Small intestine (tissue), 7 donors: Measurements from ENCODE around the gene INSR. TPM values are rescaled to one million over a fixed set of nuclear protein-coding genes. Genes with fewer than 3 reads are reported as not detected.
A peak's percentile ranks its signal among the peaks of the same experiment; 100 is the strongest.

ENCODE experiments used
- DNase-seq, 2 donors: peaks; one replicate each; pipeline versions ENCODE4 v3.0.0 to v3.0.0-alpha.2; 2013
- FAIRE-seq: peaks from 2 replicates; lab custom pipeline; 2012; peaks lifted over from hg19 to GRCh38; lab: Jason Lieb, UNC
- H3K27ac ChIP-seq, 3 donors: one replicate each; pipeline ENCODE4 v1.5.1; 2013; ENCODE audit warnings: low read length in 2 of 3, mild to moderate bottlenecking in 2 of 3, control low read depth in 1 of 3, inconsistent platforms in 1 of 3, low read depth in 1 of 3, moderate library complexity in 1 of 3
- H3K27me3 ChIP-seq, 3 donors: one replicate each; pipeline ENCODE4 v1.6.1; 2013; ENCODE audit warnings: low read length in 3 of 3, inconsistent platforms in 1 of 3; ENCODE audit not compliant: control insufficient read depth in 3 of 3, insufficient read depth in 3 of 3
- H3K36me3 ChIP-seq, 3 donors: one replicate each; pipeline ENCODE4 v1.6.1; 2013; ENCODE audit warnings: low read length in 3 of 3, inconsistent platforms in 1 of 3, low read depth in 1 of 3, mild to moderate bottlenecking in 1 of 3, moderate library complexity in 1 of 3; ENCODE audit not compliant: control insufficient read depth in 3 of 3, insufficient read depth in 2 of 3
- H3K4me1 ChIP-seq, 3 donors: one replicate each; pipeline ENCODE4 v1.6.1; 2013; ENCODE audit warnings: low read length in 2 of 3, inconsistent platforms in 1 of 3, low read depth in 1 of 3, mild to moderate bottlenecking in 1 of 3, moderate library complexity in 1 of 3; ENCODE audit not compliant: control insufficient read depth in 3 of 3, insufficient read depth in 2 of 3
- H3K4me3 ChIP-seq, 3 donors: one replicate each; pipeline ENCODE4 v1.5.1; 2013; ENCODE audit warnings: low read length in 3 of 3, control low read depth in 1 of 3, inconsistent platforms in 1 of 3, low read depth in 1 of 3, mild to moderate bottlenecking in 1 of 3, moderate library complexity in 1 of 3
- H3K9me3 ChIP-seq, 2 donors: one replicate each; pipeline ENCODE4 v1.6.1; 2013; ENCODE audit warnings: low read depth in 1 of 2, low read length in 1 of 2; ENCODE audit not compliant: control insufficient read depth in 2 of 2, insufficient read depth in 1 of 2
- WGBS, 3 donors: extraction: QIAGEN DNeasy Blood & Tissue Kit; methylation state at CpG; one replicate each; pipeline ENCODE4 v1.1.7; 2013; 5-methylcytosine and 5-hydroxymethylcytosine counted together
- polyA plus RNA-seq, 4 donors: library from polyadenylated mRNA; stranded (reverse) in 3 of 4; unstranded in 1 of 4; fragments of 200-250 nt in 3 of 4; fragments of 120-200 nt in 1 of 4; gene quantifications; one replicate each; pipeline versions ENCODE4 v1.2.1 to v1.2.3, GENCODE V29; 2013
- donor health status: healthy with polysubstance abuse.
- donor health status: control.
- donor health status: control.
- donor health status: Bipolar disorder and iron deficiency.
- donor health status: healthy.

The INSR gene
- polyA plus RNA-seq, 4 donors, result 10.6 to 34.4 (median 16.0) TPM

GRCh38 chr19:7187605-7188339, 106.4 kb downstream of the INSR start:
- peak overlapping the region in 1 of 3 donors; percentile 19 for H3K27ac ChIP-seq
- WGBS, 3 donors, result 86 to 88% (median 87%) methylated on average over 10 of the region's 10 CpGs
- DNase-seq, result peak in 1 of 2 donors; percentile 35

GRCh38 chr19:7182489-7182888, 111.7 kb downstream of the INSR start:
- Histone ChIP-seq H3K4me1 (peaks cover 0 to 9% (median 0%) of the 10 kb centered on the region in 3 donors), H3K4me3 (no peak overlapping the region), H3K27me3 (no peaks in the 10 kb centered on the region), H3K9me3 (no peaks in the 10 kb centered on the region), H3K27ac (peak overlapping the region in 2 of 3 donors; percentile 47 to 68), H3K36me3 (peaks cover 0 to 23% (median 0%) of the 10 kb centered on the region in 3 donors)
- FAIRE-seq, result no peak
- no peak for DNase-seq
- WGBS, 3 donors, result 83 to 94% (median 92%) methylated on average over 5 of the region's 5 CpGs

More at GRCh38 chr19:7187605-7188339, 106.4 kb downstream of the INSR start:
- no peak overlapping the region for H3K4me3 ChIP-seq
- FAIRE-seq, result no peak
- no peaks in the 10 kb centered on the region for H3K9me3 ChIP-seq
- H3K36me3 ChIP-seq, result peaks cover 0 to 14% (median 0%) of the 10 kb centered on the region in 3 donors
- H3K4me1 ChIP-seq, result no peaks in the 10 kb centered on the region
- no peaks in the 10 kb centered on the region for H3K27me3 ChIP-seq

GRCh38 chr19:7179917-7180306, 114.3 kb downstream of the INSR start:
- FAIRE-seq, result no peak
- Histone ChIP-seq H3K27ac (peak overlapping the region in 2 of 3 donors; percentile 41 to 68), H3K9me3 (no peaks in the 10 kb centered on the region), H3K4me1 (peaks cover 0 to 9% (median 0%) of the 10 kb centered on the region in 3 donors), H3K36me3 (peaks cover 0 to 36% (median 0%) of the 10 kb centered on the region in 3 donors), H3K27me3 (no peaks in the 10 kb centered on the region), H3K4me3 (no peak overlapping the region)
- no peak for DNase-seq
- 40 to 63% (median 53%) methylated on average over 3 of the region's 3 CpGs for WGBS, 3 donors

GRCh38 chr19:7177926-7178325, 116.3 kb downstream of the INSR start:
- WGBS, 3 donors, result 54 to 72% (median 64%) methylated on average over 7 of the region's 7 CpGs
- no peak for FAIRE-seq
- Histone ChIP-seq H3K4me3 (no peak overlapping the region), H3K27ac (no peak overlapping the region), H3K27me3 (no peaks in the 10 kb centered on the region), H3K9me3 (no peaks in the 10 kb centered on the region), H3K36me3 (peaks cover 0 to 38% (median 2%) of the 10 kb centered on the region in 3 donors), H3K4me1 (peaks cover 0 to 9% (median 0%) of the 10 kb centered on the region in 3 donors)
- no peak for DNase-seq

GRCh38 chr19:7176792-7177191, 117.4 kb downstream of the INSR start:
- 88 to 92% (median 88%) methylated on average over 4 of the region's 4 CpGs for WGBS, 3 donors
- FAIRE-seq, result no peak

GRCh38 chr19:7172794-7173193, 121.4 kb downstream of the INSR start:
- Histone ChIP-seq H3K36me3 (peaks cover 0 to 67% (median 21%) of the 10 kb centered on the region in 3 donors), H3K27ac (no peak overlapping the region), H3K4me3 (no peak overlapping the region), H3K9me3 (peaks cover 0 to 18% of the 10 kb centered on the region in 2 donors), H3K4me1 (no peaks in the 10 kb centered on the region), H3K27me3 (no peaks in the 10 kb centered on the region)
- no peak for FAIRE-seq
- no peak for DNase-seq
- WGBS, 3 donors, result 94% methylated on average over 4 of the region's 4 CpGs

More at GRCh38 chr19:7176792-7177191, 117.4 kb downstream of the INSR start:
- no peak overlapping the region for H3K27ac ChIP-seq
- H3K4me3 ChIP-seq, result no peak overlapping the region
- H3K27me3 ChIP-seq, result no peaks in the 10 kb centered on the region
- DNase-seq, result no peak
- peaks cover 0 to 48% (median 2%) of the 10 kb centered on the region in 3 donors for H3K36me3 ChIP-seq
- H3K4me1 ChIP-seq, result peaks cover 0 to 9% (median 0%) of the 10 kb centered on the region in 3 donors
- H3K9me3 ChIP-seq, result no peaks in the 10 kb centered on the region

GRCh38 chr19:7170983-7171382, 123.2 kb downstream of the INSR start:
- H3K4me3 ChIP-seq, result no peak overlapping the region
- H3K4me1 ChIP-seq, result no peaks in the 10 kb centered on the region
- FAIRE-seq (no peak), DNase-seq (no peak)
- H3K36me3 ChIP-seq, result peaks cover 0 to 72% (median 21%) of the 10 kb centered on the region in 3 donors
- H3K27me3 ChIP-seq, result no peaks in the 10 kb centered on the region
- peaks cover 0 to 18% of the 10 kb centered on the region in 2 donors for H3K9me3 ChIP-seq
- no peak overlapping the region for H3K27ac ChIP-seq

GRCh38 chr19:7168941-7169340, 125.3 kb downstream of the INSR start:
- H3K4me3 ChIP-seq, result no peak overlapping the region
- no peaks in the 10 kb centered on the region for H3K27me3 ChIP-seq
- H3K9me3 ChIP-seq, result peaks cover 0 to 18% of the 10 kb centered on the region in 2 donors
- no peak for DNase-seq
- peaks cover 0 to 71% (median 20%) of the 10 kb centered on the region in 3 donors for H3K36me3 ChIP-seq
- H3K4me1 ChIP-seq, result no peaks in the 10 kb centered on the region
- H3K27ac ChIP-seq, result no peak overlapping the region
- 77 to 90% (median 88%) methylated on average over 6 of the region's 6 CpGs for WGBS, 3 donors
- FAIRE-seq, result no peak
